ENCODE results near the gene EPS15. TPM values are rescaled to one million over a fixed set of nuclear protein-coding genes. Genes with fewer than 3 reads are reported as not detected.

EPS15 gene
- total RNA-seq, 4 donors from 2014 or later, result 56.9 to 80.5 (median 64.3) TPM

- DNase-seq (ENCODE audit: low spot score in 2 of 2), result no peak
- no peak for TF ChIP-seq CTCF (IDR thresholded peaks at IDR 0.05)
- no peak overlapping the region for H3K4me3 ChIP-seq (ENCODE audit: low read depth, poor library complexity, severe bottlenecking)
- WGBS, 2 donors, result 32 to 50% methylated on average over 13 to 22 of the region's 26 CpGs
- intact Hi-C loops (cut with DNase I; ENCODE audit: low total_unique reads), result no loop called here
Measured at GRCh38 chr1:51329443-51330325, 189.4 kb downstream of the EPS15 start.

GRCh38 chr1:51328926-51329325 is 190.1 kb downstream of the EPS15 start:
- no peak overlapping the region for H3K4me3 ChIP-seq (ENCODE audit: low read depth, poor library complexity, severe bottlenecking)
- TF ChIP-seq POLR2A (IDR thresholded peaks at IDR 0.05) (no peak), CTCF (IDR thresholded peaks at IDR 0.05) (no peak)
- no peak for DNase-seq (ENCODE audit: low spot score in 2 of 2)
- intact Hi-C loops (cut with DNase I; ENCODE audit: low total_unique reads), result no loop called here
- WGBS, 2 donors, result 87 to 96% methylated on average over 4 of the region's 4 CpGs

GRCh38 chr1:51328279-51328678 is 190.8 kb downstream of the EPS15 start:
- WGBS, 2 donors, result 92 to 93% methylated on average over 3 of the region's 3 CpGs
- TF ChIP-seq CTCF (IDR thresholded peaks at IDR 0.05) (no peak), POLR2A (IDR thresholded peaks at IDR 0.05) (no peak)
- intact Hi-C loops (cut with DNase I; ENCODE audit: low total_unique reads), result no loop called here
- DNase-seq (ENCODE audit: low spot score in 2 of 2), result no peak
- H3K4me3 ChIP-seq (ENCODE audit: low read depth, poor library complexity, severe bottlenecking), result no peak overlapping the region

GRCh38 chr1:51327386-51327785 is 191.7 kb downstream of the EPS15 start:
- TF ChIP-seq POLR2A (IDR thresholded peaks at IDR 0.05) (no peak), CTCF (IDR thresholded peaks at IDR 0.05) (no peak)
- 77 to 78% methylated on average over 5 of the region's 5 CpGs for WGBS, 2 donors
- DNase-seq (ENCODE audit: low spot score in 2 of 2), result no peak
- intact Hi-C loops (cut with DNase I; ENCODE audit: low total_unique reads), result no loop called here
- H3K4me3 ChIP-seq (ENCODE audit: low read depth, poor library complexity, severe bottlenecking), result no peak overlapping the region

- intact Hi-C loops (cut with DNase I; ENCODE audit: low total_unique reads), result no loop called here
- no peak for TF ChIP-seq CTCF (IDR thresholded peaks at IDR 0.05)
- no peak for TF ChIP-seq POLR2A (IDR thresholded peaks at IDR 0.05)
- no peak for DNase-seq (ENCODE audit: low spot score in 2 of 2)
- H3K4me3 ChIP-seq (ENCODE audit: low read depth, poor library complexity, severe bottlenecking), result no peak overlapping the region
- WGBS, 2 donors, result 81 to 88% methylated on average over 8 of the region's 8 CpGs
Measured at GRCh38 chr1:51326839-51327238, 192.2 kb downstream of the EPS15 start.

Measured in lower leg skin (tissue), 4 donors.